Omental fat pad (tissue), 4 donors: ENCODE results near the gene FUS. TPM values are rescaled to one million over a fixed set of nuclear protein-coding genes. Genes with fewer than 3 reads are reported as not detected.

ENCODE experiments used
- ATAC-seq: fragments of 150-250 bp; one replicate; pipeline ENCODE4 v1.9.1; 2016; ENCODE audit warnings: mild to moderate bottlenecking, moderate library complexity; ENCODE audit not compliant: low FRiP score
- DNase-seq: peaks from one replicate; pipeline ENCODE4 v3.0.0-alpha.2; 2019; ENCODE audit warnings: low spot score
- CTCF ChIP-seq, 3 donors: fragments of 450-650 bp; IDR thresholded peaks; one replicate each; pipeline ENCODE4 v1.5.1; 2016 to 2017; ENCODE audit warnings: antibody characterized with exemption in 3 of 3, mild to moderate bottlenecking in 3 of 3, moderate library complexity in 2 of 3
- total RNA-seq, 4 donors: library from RNA; depleted of rRNA; stranded (reverse); fragments of >200 nt; gene quantifications; one replicate each; pipeline ENCODE4 v1.1.0, GENCODE V29; 2016

The FUS gene
- total RNA-seq, 4 donors from 2014 or later, result 65.0 to 162 (median 116) TPM

- TF ChIP-seq CTCF (IDR thresholded peaks at IDR 0.05), result no peak
- ATAC-seq, result no peak
- DNase-seq, result no peak
Measured at GRCh38 chr16:31187808-31188189, 7.9 kb downstream of the FUS start.

GRCh38 chr16:31188450-31189411 lies 8.8 kb downstream of the FUS start:
- TF ChIP-seq CTCF (IDR thresholded peaks at IDR 0.05), result no peak
- DNase-seq, result no peak
- ATAC-seq, result no peak

GRCh38 chr16:31189412-31189778 lies 9.5 kb downstream of the FUS start:
- ATAC-seq (no peak), DNase-seq (no peak)
- TF ChIP-seq CTCF (IDR thresholded peaks at IDR 0.05), result no peak

GRCh38 chr16:31190061-31190460 lies 10.1 kb downstream of the FUS start:
- DNase-seq (no peak), ATAC-seq (no peak)
- TF ChIP-seq CTCF (IDR thresholded peaks at IDR 0.05), result no peak

GRCh38 chr16:31190818-31191444 lies 11.0 kb downstream of the FUS start:
- DNase-seq (no peak), ATAC-seq (no peak)
- no peak for TF ChIP-seq CTCF (IDR thresholded peaks at IDR 0.05)

DNA sequence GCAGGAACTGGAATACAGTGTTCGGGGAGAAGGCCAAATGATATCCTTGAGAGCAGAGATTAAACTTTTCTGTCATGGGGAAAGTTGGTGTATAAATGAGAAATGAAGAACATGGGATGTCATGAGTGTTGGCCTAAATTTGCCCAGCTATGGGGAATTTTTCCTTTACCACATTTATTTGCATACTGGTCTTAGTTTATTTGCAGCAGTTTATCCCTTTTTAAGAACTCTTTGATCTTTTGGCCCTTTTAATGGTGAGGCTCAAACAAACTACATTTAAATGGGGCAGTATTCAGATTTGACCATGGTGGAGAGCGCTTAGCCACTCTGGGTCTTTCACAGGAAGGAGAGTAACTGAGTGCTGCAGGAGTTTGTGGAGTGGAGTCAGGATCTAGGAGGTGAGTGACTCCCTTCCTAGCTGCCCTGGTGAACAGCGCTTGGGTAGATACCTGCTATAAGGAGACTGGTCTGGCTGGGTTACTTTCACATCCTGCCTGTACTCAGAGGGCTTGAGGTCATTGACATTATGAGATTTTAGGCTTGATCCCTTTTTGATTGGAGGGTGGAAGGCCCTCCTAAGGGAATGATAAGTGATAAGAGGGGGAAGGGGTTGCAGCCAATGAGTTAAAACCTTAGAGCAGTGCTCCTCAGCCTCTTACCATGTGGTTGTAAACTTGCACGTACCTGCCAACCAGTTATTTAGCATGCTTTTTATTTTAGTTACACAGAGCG lies 11.9 kb downstream of the FUS start:
- no peak for TF ChIP-seq CTCF (IDR thresholded peaks at IDR 0.05)
- no peak for DNase-seq
- no peak for ATAC-seq
